Activated CD4-positive, alpha-beta T cell treated with anti-CD3 and anti-CD28 coated beads for 24 hours (primary cell): ENCODE data around the gene C2orf78.
"Not testable (repeated sequence)": the region's sequence is repeated elsewhere in the genome, so short reads cannot be mapped to it uniquely, and the experiment has no call there.

Experiments
- DNase-seq, 2 donors: peaks; one replicate each; pipeline ENCODE4 v3.0.0-alpha.2; 2020; ENCODE audit warnings: low read depth in 2 of 2

Gene C2orf78

GRCh38 chr2:73783883-73784282 is at the start of gene C2orf78:
Gene C2orf78, plus strand, starts transcription at chr2:73784183. Its CDS starts 127 bp downstream, at chr2:73784310.
- not testable (repeated sequence) for DNase-seq

DNA sequence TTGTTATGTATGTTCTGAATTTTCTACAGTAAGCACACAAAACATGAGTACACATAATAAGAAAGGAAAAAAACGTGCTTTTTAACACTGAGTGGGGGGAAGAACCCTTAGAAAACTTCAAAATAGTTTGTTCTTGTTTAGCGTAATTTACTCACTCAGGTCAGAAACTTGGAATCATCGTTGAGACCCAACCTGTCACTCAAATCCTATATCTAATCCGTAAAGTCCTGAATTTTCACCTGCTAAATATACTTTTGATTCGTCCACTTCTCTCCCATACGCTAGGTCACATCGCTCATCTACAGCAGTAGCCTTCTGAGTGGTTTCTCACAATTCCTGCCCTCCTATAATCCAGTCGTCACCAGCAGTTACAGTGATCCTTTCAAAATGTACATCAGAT is 47.6 kb upstream of the C2orf78 start:
- DNase-seq = no peak

DNA sequence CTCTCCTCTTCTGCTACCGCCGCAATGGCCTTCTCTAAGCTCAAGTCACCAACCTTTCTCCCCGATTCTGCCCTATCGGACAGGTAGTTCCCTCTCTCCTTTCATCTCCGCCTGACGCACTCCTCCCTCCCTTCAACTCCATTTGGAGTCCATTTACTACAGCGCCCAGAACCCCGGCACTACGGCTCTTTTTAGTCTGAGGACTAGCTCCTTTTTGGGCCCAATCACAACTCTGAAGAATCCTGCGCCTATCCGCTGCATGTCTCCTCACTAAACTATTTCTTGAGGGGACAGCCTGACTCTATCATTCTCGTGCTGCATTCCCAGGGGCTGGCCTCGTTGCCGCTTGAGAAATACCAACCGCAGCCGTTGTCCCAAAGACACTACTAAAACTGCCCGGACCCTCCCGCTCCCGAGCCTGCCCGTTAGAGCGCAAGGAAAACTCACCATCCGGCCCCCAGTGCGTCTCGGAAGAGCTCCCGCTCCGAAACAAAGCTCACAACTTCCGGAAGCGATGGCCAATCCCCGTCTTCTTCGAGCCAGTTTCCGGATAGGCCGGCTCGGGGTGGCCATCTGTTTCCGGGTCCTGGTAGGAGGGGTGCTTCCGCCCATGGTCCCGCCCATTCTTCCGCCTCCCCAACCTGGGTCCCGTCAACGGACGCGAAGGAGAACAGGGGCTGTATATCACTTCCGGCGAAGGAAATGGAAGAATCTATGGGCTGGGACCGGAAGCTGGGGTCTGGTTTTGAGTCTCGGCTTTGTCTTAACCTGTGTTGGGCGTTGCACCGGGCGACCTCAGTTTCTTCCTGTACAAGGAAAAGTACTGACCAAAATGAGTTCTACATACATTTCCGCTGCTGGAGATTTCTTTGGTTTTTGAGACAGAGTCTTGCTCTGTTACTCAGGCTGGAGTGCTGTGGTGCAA is 46.9 kb upstream of the C2orf78 start, which contains the start of gene TPRKB:
Gene TPRKB, minus strand, starts transcription at position 491 of the 925 bp plus-strand sequence. CDS start 2,776 bp downstream, outside the sequence.
- peak; percentile 90 to 93 for DNase-seq

DNA sequence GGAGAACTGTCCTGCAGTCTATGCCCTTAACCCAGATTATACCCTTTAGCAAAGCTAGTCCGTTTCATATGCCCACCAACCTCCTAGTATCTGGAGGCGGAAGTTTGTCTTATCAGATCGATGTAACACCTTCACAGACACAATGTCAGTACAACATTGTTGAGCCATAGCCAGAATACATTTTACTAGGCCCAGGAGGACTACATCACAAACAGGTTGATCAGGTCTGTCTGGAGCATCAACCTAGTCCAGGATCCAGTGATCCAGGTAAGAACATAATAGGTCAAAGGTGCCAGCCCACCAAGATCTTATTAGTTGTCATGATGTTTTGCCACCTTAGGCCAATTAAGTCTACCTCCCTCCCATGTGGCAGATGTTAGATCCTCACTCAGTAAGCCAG is 44.9 kb upstream of the C2orf78 start:
- DNase-seq = no peak

DNA sequence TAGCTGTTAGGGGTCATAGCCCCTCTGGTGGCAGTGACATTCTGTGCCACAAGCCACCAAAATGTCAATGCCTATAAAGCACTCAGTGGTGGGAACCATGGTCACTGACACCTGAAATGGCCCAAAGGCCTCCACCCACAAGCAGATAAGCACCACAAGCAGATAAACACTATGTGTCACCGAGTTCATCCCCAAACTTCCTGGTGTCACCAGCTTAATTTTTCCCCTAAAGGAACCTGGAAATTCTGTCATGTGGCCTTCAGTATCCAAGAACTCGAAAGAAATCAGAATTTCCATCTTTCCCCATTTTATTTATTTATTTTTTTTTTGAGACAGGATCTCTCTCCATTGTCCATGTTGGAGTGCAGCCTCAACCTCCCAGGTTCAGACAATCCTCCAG is 43.2 kb upstream of the C2orf78 start:
- DNase-seq = no peak

GRCh38 chr2:73746015-73746876 is 37.7 kb upstream of the C2orf78 start:
- DNase-seq = no peak

- no peak for DNase-seq
Measured at GRCh38 chr2:73746877-73747208, 37.1 kb upstream of the C2orf78 start.

- no peak for DNase-seq
Measured at GRCh38 chr2:73749314-73749713, 34.7 kb upstream of the C2orf78 start.

DNA sequence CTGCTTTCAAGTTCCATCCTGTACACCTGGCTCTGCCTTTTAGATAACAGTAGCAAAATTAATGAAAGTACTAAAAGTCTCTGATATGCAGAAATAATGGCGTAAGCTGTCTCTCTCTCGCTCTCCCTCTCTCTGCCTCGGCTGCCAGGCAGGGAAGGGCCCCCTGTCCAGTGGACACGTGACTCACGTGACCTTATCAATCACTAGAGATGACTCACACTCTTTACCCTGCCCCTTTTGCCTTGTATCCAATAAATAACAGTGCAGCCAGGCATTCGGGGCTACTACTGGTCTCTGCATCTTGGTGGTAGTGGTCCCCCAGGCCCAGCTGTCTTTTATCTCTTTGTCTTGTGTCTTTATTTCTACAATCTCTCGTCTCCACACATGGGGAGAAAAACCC is 29.7 kb upstream of the C2orf78 start:
- DNase-seq = not testable (repeated sequence)

DNA sequence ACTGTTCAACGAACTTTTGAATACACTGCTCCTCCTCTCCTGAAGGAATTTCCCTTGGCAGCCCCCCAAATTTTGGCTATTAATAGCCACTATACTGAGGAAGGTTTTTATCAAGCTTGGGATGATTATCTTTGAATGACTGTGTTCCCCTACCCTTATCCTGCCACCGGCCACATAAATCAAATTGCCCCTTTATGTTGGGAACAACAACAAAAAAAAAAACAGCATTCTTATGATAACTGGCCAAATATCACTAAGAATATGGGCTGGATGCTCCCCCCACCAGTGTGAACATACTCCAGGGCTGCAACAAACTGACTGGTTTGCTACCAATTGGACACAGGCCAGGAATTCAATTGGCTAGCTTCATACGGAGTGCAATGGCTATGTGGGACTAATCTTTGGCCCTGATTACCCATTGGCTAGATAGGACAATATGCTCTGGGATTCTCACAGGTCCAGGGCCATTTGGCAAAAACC is 24.7 kb upstream of the C2orf78 start:
- DNase-seq = no peak

- DNase-seq = no peak
Measured at GRCh38 chr2:73759904-73760303, 24.1 kb upstream of the C2orf78 start.

- DNase-seq = no peak
Measured at GRCh38 chr2:73762571-73762970, 21.4 kb upstream of the C2orf78 start.

DNA sequence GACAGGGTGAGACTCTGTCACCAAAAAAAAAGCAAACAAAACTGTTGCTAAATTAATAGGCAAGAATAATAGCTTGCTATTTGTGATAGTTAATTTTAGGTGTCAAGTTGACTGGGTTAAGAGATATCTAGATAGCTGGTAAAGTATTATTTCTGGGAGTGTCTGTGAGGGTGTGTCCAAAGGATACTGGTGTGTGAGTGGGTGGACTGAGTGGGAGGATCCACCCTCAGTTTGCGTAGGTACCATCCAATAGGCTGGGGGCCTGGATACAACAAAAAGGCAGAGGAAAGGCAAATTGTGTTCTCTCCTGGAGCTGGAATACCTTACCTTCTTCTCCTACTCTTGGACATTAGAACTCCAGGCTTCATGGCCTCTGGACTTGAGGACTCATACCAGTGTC is 19.0 kb upstream of the C2orf78 start:
- no peak for DNase-seq

- no peak for DNase-seq
Measured at GRCh38 chr2:73766349-73766748, 17.6 kb upstream of the C2orf78 start.

- no peak for DNase-seq
Measured at GRCh38 chr2:73766994-73767393, 17.0 kb upstream of the C2orf78 start.

DNA sequence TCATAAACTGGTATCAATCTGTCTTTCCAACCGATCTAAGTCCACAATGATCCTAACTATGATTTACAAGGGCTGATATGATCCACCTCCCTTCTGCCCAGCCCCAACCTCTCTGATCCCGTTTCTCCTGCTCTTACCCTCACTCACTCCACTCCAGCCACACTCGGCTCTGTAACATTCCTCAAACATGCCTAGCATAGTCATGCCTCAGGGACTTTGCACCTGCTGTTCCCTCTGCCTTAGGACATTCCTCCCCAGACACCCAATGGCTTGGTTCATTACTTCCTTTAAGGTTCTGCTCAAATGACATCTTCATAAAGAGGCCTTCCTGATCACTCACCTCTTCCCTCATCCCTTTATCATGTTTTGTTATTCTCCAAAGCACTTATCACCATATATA is 13.3 kb upstream of the C2orf78 start:
- no peak for DNase-seq

DNA sequence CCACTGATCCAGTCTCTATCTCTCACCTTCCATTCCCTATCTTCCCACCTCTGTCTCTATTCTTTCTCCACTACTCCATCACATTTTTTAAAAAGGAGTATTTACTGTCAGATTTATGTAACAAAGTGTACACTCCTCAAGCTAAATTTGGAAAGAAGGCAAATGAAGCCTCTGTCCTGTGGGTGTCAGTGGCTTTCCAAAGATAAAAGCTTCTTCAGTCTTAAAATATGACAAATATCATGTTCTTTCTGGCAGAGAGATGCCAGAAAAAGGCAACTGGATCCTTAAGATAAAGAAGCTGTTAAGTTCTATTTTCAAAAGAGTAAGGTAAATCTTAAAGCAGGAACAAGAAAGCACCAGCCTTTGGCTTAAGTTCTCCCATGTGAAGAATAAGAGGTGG is 11.2 kb upstream of the C2orf78 start:
- DNase-seq = no peak

GRCh38 chr2:73776381-73776780 is 7.6 kb upstream of the C2orf78 start:
- no peak for DNase-seq

- no peak for DNase-seq
Measured at GRCh38 chr2:73776869-73777519, 7.0 kb upstream of the C2orf78 start.

GRCh38 chr2:73778867-73779466 is 5.0 kb upstream of the C2orf78 start:
- not testable (repeated sequence) for DNase-seq

GRCh38 chr2:73779467-73780236 is 4.3 kb upstream of the C2orf78 start, which contains the start of gene DUSP11:
Gene DUSP11, minus strand, starts transcription at chr2:73780103. Its CDS starts 129 bp downstream, at chr2:73779974.
- DNase-seq = peak; percentile 95 to 98
